ENCODE data around the gene CCNC.

The CCNC gene, protein sequence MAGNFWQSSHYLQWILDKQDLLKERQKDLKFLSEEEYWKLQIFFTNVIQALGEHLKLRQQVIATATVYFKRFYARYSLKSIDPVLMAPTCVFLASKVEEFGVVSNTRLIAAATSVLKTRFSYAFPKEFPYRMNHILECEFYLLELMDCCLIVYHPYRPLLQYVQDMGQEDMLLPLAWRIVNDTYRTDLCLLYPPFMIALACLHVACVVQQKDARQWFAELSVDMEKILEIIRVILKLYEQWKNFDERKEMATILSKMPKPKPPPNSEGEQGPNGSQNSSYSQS

DNA sequence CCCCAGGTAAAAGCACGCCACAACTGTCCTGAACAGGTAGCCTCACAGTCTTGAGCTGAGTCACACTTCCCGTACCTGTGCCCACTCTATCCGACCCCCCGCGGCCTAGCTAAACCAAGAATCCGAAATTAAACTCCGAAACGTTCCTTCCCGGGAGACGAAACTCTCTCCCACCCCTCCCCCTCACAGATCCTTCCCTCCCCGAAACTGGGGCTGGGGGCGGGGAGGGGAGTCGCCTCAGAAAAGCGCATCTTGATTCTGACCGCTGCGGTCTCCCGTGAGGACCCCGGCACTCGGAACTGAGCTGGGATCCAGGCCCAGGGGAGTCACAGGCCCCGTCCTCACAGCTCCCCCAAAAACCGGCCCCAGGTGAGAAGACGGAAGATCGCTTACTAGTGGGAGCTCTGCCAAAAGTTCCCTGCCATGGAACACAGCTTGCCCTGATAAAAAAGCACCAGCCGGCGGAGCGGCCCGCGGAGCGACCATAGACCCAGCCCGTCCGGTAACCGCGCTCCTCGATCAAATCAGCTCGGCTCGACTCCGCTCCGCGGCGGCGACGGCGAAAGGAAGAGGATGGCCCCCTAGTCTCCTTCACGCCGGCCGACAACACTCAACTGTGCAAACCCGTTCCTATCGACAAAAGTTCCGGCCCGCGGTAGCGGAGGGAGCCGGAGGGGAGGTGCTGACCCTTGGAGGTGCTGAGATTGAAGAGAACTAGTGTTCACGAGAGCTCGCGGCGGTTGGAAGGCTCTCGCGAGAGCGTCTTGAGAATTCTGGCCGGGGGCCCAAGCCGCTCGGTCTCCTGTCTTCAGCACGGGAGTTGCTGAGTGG lies at the start of gene CCNC:
TSS of gene CCNC (minus strand) at position 558 of the 831 bp plus-strand sequence. CDS start at position 425, 133 bp downstream.
- DNase-seq: peak; percentile 95

- no peak for DNase-seq
Observed at GRCh38 chr6:99617131-99617530, 48.7 kb upstream of the CCNC start.

- peak; percentile 41 for DNase-seq
Observed at GRCh38 chr6:99614430-99615186, 46.1 kb upstream of the CCNC start.

DNA sequence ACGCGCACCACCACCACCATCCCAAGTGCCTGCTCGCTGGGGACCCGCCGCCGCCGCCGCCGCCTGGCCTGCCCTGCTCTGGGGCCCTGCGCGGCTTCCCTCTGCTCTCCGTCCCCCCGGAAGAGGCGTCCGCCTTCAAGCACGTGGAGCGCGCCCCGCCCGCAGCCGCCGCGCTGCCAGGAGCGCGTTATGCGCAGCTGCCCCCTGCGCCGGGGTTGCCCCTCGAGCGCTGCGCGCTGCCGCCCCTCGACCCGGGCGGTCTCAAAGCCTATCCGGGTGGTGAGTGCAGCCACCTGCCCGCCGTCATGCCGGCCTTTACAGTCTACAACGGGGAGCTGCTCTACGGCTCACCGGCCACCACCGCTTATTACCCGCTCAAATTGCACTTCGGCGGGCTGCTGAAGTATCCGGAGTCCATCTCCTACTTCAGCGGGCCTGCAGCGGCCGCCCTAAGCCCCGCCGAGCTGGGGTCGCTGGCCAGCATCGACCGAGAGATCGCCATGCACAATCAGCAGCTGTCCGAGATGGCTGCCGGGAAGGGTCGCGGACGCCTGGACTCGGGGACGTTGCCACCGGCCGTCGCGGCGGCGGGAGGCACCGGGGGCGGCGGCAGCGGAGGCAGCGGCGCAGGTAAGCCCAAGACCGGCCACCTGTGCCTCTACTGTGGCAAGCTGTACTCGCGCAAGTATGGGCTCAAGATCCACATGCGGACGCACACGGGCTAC lies 45.4 kb upstream of the CCNC start:
- peak; percentile 44 for DNase-seq

DNA sequence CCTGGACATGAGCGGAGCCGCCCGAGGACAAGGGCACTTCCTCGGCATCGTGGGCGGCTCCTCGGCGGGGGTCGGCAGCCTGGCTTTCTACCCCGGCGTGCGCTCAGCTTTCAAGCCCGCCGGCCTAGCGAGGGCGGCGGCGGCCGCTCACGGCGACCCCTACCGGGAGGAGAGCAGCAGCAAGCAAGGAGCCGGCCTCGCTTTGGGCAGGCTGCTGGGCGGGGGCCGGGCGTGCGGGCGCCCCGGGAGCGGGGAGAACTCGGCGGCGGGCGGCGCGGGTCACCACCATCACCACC lies 44.9 kb upstream of the CCNC start:
- peak; percentile 44 for DNase-seq

GRCh38 chr6:99612551-99613408 lies 44.3 kb upstream of the CCNC start:
- no peak for DNase-seq

DNA sequence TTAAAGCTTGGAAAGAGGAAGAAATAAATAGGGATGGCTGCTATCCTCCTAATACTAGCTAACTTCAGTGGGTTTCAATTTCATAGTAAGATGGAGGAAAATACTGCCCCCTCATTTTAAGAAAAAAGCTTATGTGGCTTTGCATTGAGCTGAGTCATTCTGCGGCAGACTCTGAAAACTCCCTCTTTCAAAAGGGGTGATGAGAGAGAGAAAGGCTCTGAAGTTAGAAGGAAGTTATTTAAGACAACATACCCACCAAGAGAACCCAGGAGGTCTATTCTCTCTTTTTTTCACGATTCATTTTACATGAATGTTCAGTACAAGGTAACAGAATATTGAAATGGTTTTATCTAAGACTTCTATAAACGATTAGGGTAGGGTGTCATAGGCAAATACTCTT lies 42.7 kb upstream of the CCNC start:
- no peak for DNase-seq

- no peak for DNase-seq
Observed at GRCh38 chr6:99609905-99610489, 41.5 kb upstream of the CCNC start.

- no peak for DNase-seq
Observed at GRCh38 chr6:99608886-99609482, 40.5 kb upstream of the CCNC start.

DNA sequence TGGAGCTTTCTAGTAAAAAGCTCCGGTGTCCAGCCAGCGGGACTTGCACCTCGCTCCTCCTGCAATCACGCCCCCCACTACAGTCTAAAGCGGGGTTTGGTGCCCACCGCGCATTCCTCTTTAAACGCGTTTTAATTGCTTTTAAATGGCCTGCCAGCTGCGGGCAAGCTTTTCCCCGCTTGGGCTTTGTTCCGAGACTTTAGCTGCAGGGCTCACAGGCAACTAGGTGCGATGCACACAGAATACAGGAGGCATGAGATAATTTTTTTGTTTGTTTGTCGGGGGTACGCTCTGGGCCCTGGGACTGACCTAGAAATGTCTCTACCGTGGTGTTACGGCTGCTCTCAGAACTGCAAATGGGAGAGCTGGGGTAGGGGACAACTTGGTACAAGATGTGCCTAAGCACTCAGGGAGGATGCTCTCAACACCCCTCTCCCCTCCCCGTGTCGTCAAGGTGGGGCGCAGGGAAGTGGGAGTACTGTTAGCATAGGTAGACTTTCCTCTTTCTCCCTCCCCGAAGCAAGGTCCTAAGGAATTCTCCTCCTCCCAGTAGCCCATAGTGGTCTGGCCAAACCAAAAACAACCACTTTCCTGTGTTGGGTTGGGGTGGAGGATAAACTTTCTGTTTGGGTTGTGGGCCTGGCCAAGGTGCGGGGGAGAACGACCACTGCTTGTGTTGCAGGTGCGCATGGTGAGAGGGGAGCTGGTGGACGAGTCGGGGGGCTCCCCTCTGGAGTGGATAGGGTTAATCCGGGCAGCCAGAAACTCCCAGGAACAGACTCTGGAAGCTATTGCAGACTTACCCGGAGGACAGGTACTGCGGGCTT lies 39.8 kb upstream of the CCNC start:
- no peak for DNase-seq

DNA sequence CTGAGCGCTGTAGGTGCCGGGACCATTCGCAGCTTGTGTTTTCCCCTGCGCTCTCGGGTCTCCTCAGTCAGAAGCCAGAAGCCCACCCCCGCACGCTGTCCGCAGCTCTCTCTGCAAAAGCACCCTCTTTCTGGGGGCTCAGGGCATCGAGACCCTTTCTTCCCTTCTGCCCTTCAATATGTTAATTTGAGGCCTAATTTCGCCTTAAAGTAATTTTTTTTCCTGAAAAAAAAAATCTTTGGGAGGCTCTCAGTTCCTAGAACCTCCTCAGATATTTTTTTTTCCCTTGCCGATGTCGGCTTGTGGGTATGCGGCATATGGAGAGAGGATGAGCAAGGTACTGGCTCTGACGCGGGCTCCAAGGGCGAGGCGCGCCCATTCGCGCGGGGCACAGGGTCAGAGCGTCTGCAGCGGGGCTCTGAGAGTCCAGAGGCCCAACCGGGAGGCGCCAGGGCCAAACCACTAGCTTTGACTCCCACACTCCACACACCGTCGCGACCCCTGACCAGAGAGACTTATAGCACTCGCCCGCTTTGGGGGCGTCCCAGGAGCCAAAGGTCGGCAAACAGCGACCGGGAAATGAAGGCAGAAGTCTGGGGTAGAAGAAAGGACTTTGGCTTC lies 39.1 kb upstream of the CCNC start:
- no peak for DNase-seq

DNA sequence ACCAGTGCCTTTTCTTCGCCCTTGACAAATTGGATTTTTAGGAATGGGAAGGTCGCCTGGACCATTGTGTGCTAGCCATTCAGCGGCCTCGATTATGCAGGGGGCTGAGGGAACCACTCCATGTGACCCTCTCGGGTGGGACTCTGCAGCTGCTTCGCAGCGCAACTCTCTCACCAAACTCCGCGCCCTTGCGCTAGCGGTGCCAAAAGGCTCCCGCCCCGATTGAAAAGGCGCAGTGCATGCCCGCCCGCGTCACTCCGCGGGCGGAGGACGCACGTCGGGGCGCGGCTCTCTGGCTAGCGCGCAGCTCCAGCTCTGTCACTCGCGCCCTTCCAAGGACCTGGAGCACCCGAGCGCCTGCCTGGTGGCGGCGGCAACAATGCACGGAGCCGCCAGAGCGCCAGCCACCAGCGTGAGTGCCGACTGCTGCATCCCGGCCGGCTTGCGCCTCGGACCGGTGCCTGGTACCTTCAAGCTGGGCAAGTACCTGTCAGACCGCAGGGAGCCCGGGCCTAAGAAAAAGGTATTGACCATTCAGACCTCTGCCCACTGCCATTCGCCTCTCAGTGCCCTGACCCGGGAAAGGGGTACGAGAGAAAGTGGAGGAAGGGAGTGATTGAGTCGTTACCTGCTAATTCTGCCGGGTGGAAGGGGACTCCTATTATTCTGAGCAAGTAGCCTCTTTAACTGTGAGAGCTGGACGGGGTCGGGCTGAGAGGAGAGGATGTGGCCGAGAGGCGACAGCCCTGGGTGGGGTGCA lies 38.4 kb upstream of the CCNC start, which contains the start of gene PRDM13:
TSS of gene PRDM13 (plus strand) at position 178 of the 760 bp plus-strand sequence. CDS start at position 380, 202 bp downstream.
- DNase-seq: no peak

DNA sequence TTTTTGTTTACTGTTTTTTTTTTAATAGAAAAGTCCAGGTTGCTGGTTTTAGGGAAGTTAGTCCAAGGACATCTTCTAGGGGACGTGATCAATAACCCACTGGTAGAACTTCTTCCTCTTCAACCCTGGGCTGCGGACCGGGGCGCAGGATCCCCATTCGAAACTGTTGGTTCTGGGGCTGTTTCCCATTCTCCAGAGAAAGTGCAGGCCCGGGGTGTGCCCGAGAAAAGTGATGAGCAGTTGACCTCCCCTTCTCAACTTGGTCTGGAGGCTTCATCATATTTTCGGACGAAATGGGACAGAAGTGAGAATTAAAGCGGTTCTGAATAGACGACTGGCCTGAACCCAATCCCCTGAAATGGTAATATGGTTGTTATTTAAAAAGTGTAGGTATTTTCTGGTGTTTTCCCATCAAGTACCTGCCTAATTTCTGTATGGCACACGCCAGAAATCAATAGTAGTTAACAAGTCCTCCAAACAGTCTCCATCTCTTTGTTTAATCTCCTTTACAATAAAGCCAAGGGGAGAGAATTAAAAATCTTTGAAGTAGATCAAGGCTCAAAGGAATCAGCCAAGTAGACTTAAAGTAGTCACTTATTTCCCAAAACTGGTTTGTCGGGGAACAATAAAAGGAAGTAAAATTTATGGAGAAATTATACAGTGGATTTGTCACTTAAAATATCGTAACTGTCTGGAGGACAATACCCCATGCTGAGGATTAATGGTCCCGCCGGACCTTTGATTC lies 37.6 kb upstream of the CCNC start:
- DNase-seq: no peak

DNA sequence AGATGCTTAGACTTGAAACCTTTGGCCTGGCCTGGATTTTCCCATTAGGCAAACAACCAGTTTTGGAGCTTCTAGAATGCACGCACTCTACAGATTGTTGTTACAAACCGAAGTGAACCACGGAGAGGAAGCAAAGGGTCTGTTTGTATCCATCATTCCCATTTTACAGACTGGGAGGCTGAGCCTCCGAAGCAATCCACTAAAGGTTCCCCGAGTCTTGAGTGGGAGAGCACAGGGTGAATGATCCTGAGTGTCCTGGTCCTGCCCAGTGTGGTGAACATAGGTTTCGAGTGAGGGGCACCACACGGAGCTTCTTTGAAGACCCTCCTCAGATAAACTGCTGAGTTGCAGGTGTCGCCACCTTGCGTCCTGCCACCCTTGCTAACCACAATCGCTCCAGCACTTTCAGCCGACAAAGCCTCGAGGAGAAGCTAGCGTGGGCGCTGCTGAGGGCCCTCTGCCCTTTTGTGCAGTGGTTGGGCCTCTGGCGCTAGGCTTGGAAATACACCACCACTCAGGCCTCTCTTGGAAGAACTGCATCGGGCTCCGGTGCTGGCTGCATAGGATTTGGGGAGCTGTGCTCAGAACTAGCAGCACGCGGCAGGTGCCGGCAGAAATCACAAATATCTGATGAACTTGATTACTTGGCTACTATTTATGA lies 36.7 kb upstream of the CCNC start:
- DNase-seq: no peak

DNA sequence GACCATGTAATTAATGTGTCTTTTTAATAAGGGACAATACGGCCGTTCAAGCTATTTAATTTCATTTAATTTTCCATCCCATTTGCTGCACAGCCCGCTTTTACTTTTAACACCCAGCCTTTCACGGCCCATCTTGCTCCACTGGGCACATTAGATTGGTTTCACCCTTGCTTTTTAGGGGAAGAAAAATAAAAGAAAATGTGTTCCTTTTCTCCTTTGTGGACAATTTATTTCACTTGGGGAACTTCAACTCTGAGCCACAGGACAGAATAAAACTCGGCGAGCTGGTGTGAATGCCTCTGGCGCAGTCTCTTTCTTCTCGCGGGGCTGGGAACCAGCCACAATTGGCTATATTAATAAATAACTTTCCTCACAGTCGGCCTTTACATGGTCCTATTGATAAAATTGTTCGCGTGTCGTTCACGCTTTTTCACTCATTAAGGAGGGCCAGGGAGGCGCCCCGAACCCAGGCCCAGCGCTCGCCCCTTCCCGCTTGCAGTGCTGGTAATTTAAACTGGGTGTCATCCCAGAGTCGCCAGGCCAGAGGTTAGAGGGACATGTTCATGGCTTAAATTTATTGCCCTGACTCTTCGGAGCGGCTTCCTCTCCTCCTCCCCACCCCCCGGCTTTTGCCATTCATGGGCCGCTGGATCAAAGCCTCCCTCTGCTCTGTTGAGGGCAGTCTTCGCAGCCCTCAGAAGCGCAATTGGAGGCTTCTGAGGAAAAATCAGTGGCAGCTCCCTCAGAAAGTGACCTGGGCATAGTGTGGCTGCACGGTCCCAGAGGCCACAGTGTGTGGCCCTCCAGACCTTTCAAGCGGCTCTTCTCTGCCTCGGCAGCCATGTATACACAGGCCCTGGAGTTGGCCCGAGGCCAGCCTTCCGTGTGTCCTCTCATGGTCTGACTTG lies 36.0 kb upstream of the CCNC start:
- no peak for DNase-seq

DNA sequence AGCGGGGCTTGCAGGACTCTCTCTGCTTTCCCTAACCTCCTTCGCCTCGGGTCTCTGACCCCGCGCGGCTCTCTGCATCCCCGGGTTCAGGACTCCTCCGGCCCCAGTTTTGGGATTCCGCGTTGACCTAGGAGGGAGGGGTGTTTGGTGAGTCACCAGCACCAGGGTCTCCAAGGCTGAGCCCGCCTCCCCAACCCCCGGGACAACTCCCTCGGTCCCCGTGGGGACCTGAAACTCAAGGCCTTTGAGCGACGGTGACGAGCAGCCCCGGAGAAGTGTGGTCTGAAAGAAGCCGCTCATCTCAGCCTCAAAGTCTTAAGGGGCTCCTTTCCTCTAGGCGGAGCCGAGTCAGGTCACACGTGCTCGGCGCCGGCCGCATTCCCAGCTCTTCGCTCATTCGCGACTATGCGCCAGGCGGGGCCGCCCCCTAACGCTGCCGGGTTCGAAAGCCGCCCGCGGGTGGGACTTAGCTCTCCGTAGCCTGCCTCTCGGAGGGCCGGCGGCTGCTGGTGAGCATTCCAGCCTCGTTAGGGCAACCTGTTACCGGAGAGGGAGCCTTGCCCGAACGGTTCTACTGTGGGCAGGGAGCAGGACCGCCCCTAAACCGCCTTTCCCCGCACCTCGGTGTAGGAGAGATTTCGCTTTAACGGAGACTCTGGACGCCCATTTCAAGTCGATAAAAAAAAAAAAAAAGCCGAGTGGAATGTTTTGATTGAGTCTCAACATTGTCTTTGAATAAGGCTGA lies 35.1 kb upstream of the CCNC start:
- peak; percentile 11 for DNase-seq
